NCI-H2227 (cell line): ENCODE measurements around the gene MLANA.

ENCODE experiments used
- DNase-seq: peaks from one replicate; lab custom pipeline; 2025; ENCODE audit not compliant: unreplicated experiment; lab: John Stamatoyannopoulos, UW

MLANA gene

GRCh38 chr9:5899292-5899691 is 8.6 kb downstream of the MLANA start:
- no peak for DNase-seq

DNA sequence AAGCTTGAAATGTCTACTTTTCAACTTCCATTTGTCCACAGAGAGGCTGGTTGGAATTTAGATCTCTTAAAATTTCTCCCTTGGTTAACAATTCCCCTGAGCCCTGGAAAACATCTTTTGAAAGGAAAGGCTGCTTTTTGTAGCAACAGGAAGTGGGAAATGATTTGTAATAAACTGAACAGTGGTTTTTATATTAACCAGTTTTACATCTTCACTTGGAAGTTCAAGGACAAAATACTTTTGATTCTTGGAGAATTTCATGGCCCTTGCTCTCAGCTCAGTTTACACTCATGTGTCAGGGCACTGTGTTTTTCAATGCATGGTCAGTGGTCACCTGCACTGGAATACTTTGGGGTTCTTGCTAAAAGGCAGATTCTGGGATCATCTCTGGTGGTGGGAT is 9.9 kb downstream of the MLANA start:
- DNase-seq, result no peak

DNA sequence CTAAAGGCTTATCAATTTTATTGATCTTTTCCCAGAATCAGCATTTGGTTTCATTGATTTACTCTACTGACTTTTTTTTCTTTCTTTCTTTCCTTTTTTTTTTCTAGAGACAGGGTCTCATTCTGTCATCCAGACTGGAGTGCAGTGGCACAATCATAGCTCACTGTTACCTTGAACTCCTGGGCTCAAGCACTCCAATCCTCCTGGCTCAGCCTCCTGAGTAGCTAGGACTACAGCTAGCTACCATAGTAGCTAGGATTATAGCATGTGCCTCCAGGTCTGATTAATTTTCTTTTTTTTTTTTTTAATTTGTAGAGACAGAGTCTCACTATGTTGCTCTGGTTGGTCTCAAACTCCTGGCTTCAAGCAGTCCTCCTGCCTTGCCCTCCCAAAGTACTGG is 11.7 kb downstream of the MLANA start:
- DNase-seq, result no peak

- DNase-seq, result no peak
Observed at GRCh38 chr9:5908918-5909317, 18.2 kb downstream of the MLANA start.

DNA sequence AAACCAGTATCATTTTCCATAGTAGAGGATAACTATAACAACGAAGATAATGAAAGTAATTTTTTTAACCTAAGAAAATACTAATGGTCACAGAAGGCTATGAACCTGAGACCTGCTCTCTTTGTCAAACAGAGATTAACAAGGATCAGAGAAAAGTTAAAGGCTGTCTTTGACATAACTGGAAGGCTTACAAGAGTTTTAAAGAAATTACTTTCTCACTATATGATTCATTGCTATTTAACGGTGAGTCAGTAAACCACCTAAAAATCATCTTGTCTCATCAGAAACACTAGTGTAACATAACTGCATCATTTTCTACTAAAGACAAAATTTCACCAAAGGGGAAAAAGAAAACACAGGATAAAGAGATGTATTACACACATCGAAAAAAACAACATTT is 19.3 kb downstream of the MLANA start:
- DNase-seq, result no peak

DNA sequence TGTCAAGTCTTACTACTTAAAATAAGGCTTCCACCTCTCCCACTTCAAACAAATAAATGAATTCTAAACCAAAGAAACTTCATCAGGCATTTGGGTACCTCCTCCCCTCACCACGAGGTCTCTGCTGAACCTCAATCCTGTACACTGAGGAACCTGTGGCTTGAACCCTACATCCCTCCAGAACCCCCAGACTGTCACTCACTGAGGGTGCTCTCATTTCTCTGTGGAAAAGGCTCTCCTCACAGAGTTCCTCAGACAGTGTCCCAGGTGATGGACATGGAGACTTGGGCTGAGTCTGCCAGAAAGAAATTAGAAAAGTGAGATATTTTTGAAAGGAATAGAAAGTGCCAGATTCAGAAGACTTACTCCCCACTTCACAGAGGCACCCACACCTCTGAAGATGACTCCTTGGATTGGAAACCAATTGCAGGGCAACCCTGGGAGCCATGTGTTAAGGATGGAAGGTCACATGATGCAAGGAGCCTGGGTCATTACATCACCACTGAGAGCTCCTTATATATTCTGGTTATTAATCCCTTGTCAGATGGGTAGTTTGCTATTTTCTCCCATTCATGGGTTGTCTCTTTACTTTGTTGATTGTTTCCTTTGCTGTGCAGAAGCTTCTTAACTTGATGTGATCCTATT is 19.8 kb downstream of the MLANA start:
- DNase-seq, result no peak

DNA sequence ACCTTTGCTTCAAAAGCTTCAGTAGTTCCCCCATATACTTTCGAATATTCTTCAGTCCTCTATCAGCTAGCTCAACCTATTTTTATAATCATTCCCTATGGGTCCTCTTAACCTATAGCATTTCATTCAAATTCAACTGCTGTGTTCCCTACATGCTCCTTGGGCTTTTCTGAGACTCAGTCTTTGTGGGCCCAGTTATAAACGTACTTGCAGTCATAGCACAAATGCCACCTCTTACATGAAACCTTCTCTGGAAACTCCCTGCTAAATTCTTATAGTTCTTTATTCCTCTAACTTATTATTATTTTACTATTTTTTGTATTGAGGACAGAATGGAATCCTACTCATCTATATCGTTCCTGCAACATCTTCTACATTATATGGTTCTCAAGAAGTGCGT is 24.7 kb downstream of the MLANA start:
- no peak for DNase-seq

GRCh38 chr9:5917273-5917672 is 26.6 kb downstream of the MLANA start:
- DNase-seq, result no peak

- DNase-seq, result no peak
Observed at GRCh38 chr9:5917888-5918287, 27.2 kb downstream of the MLANA start.

- no peak for DNase-seq
Observed at GRCh38 chr9:5918460-5918859, 27.8 kb downstream of the MLANA start.

DNA sequence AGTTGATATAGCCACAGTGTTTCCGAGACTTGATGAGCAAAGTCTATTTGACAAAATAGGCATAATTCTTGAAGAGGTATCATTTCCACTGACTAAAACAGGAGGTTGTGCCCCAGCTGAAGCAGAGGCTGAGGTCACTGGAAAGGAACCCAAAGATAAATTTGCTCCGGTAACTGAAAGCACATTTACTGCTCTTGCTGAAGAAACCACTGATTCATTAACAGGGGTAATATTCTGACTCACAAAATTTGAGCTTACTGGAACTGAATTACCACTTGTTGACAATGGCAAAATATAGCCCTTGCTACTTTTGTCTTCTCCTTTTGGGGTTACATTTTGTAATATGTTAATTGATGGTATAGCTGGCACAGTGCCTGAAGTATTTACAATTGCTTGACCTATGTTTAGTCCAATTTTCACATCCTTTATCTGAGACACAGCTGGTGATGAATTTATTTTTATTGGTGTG is 30.2 kb downstream of the MLANA start:
- no peak for DNase-seq

GRCh38 chr9:5922192-5922591 is 31.5 kb downstream of the MLANA start:
- no peak for DNase-seq

GRCh38 chr9:5931657-5932056 is 41.0 kb downstream of the MLANA start:
- no peak for DNase-seq

DNA sequence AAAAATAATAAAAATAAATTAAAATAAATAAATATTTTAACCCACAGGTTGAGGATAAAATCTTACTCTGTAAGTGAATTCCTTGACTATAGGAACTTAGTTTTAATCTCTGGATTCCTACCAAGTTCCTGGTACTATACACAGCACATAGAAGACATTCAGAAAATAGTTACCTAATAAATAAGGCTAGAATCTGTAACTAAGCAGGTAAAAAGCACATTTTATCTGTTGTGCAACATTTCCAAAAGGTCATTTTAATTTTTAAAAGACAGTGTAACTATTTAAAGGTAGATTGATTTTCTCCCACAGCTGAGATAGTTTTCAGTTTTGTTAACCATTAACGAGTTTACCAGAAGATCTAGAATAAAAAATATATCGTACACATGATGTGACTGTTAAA is 47.8 kb downstream of the MLANA start:
- no peak for DNase-seq

DNA sequence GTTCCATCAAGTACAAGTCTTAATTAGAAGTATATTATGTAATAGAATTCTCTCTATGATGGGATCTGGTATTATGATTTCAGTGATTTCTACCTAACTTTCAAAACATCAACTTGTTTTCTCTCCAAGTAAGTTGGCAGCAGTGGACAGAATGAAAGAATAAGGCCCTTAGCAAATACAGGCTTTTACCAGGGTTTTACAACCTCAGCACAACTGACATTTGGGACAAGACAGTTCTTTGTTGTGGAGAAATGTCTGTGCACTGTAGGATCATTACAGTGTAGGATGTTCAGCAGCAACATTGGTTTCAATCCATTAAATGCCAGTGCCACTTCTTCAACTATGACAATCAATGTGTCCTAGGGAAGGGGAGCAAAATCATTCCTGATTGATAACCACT is 48.8 kb downstream of the MLANA start:
- DNase-seq, result no peak

DNA sequence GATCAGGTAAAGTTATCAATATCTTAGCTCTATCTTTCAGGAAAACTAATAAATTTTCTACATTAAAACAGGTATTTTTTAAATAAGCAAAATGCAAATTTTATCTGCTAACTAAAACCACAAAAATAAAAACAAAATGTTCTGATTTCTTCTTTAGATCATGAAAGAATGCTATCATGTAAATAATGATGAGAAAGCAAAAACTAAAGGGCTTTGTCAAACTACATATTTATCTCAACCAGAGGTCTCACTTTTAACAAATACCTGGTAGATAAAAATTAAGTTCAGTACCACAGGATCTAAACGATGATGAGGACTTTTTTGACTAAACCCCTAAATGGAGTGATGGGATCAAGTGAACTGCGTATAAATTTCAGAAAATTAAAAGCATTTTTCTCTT is 50.5 kb downstream of the MLANA start:
- DNase-seq, result no peak

DNA sequence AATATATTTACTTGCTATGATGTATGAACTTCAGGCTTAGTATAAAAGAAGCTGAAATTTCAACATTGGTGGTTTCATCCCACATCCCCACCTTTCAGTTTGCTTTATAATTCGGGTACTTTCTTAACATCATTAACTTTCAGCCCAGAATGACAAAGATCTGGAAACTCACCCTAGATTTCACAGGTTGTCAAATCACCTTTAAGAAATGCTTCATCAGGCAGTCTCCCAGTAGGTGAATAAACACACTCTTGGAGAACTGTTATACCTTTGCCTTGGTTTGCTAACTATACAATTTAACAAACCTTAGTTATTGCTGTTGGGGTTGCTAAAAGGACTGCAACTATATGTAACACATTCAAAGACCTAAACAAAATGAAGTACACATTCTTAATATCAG is 54.4 kb downstream of the MLANA start:
- DNase-seq, result no peak

GRCh38 chr9:5947912-5948311 is 57.2 kb downstream of the MLANA start:
- DNase-seq, result peak; percentile 19

DNA sequence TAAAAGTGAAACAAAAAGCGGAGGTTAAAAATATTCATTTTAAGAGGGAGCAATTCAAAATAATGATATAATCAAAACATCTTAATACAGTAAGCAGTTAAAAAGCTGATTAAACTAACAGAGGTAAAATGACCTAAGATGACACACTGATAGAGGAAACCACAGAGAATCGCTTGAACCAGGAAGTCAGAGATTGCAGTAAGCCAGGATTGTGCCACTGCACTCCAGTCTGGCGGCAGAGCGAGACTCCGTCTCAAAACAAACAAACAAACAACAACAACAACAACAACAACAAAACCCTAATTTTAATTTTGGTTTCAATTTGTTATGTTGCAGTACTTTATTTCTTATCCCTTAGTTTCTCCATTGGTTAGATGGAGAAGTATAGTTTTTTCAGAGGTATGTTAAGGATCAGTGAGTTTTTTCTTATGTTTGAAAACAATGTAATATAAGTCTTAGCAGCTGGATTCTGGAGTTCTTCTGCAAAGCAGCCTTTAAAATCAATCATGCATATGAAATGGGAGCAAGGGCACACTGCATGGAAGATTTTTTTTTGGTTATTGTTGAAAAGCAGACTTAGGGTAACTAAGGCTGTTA is 58.5 kb downstream of the MLANA start:
- no peak for DNase-seq

DNA sequence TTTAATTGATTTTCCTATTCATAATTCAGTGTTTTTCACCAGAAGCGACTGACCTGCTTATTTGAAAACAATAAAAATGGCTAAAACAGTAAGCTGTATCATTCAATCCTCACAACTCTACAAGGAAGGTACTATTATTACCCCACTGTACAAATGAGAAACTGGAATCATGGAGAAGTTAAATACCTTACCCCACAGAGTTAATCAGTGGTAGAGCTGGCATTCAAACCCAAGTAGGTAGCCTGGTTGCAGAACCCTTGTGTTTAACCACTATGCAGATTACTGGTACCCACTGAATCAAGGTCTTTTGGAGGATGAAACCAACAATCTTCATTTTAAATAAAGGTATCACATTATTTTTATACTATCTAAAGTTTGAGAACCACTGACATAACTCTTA is 59.6 kb downstream of the MLANA start:
- no peak for DNase-seq

GRCh38 chr9:5951686-5952211 is 61.1 kb downstream of the MLANA start:
- DNase-seq, result no peak

- DNase-seq, result peak; percentile 3
Observed at GRCh38 chr9:5953743-5954707, 63.3 kb downstream of the MLANA start.
